Natural killer cell (primary cell): ENCODE measurements around the gene SPECC1. TPM values are rescaled to one million over a fixed set of nuclear protein-coding genes. Genes with fewer than 3 reads are reported as not detected.

Source experiments
- ATAC-seq, 3 donors: fragments of 150-1000 bp in 2 of 3; fragments of 200-7000 bp in 1 of 3; cut with Tn5 transposase; 1 replicate in 1 of 3; 2 replicates in 2 of 3; pipeline ENCODE4 v1.10.0; 2021; ENCODE audit warnings: mild to moderate bottlenecking in 2 of 3, moderate library complexity in 2 of 3
- DNase-seq, 2 donors: peaks; one replicate each; pipeline versions ENCODE4 v3.0.0 to v3.0.0-alpha.2; 2013 to 2021; ENCODE audit warnings: mixed read lengths in 1 of 2
- H3K27ac ChIP-seq: one replicate; pipeline ENCODE4 v1.5.1; 2013; ENCODE audit warnings: mild to moderate bottlenecking, low read length
- H3K27me3 ChIP-seq: one replicate; pipeline ENCODE4 v1.6.1; 2013; ENCODE audit warnings: low read length; ENCODE audit not compliant: control insufficient read depth, insufficient read depth
- H3K36me3 ChIP-seq: one replicate; pipeline ENCODE4 v1.6.1; 2013; ENCODE audit warnings: low read length; ENCODE audit not compliant: control insufficient read depth, insufficient read depth
- H3K4me1 ChIP-seq: one replicate; pipeline ENCODE4 v1.6.1; 2013; ENCODE audit warnings: low read length; ENCODE audit not compliant: control insufficient read depth, insufficient read depth
- H3K4me3 ChIP-seq: one replicate; pipeline ENCODE4 v1.5.1; 2013; ENCODE audit warnings: low read length
- H3K9me3 ChIP-seq: one replicate; pipeline ENCODE4 v1.6.1; 2013; ENCODE audit warnings: low read length; ENCODE audit not compliant: control insufficient read depth, insufficient read depth
- H3K27ac Mint-ChIP-seq, 2 donors: one replicate each; pipeline ENCODE4 v1.8.0; 2022; ENCODE audit warnings: mild to moderate bottlenecking in 2 of 2, mixed read lengths in 2 of 2, moderate library complexity in 1 of 2
- H3K27me3 Mint-ChIP-seq, 2 donors: one replicate each; pipeline ENCODE4 v1.8.0; 2022; ENCODE audit warnings: low read depth in 2 of 2, mixed read lengths in 2 of 2
- H3K36me3 Mint-ChIP-seq: one replicate; pipeline ENCODE4 v1.8.0; 2022; ENCODE audit warnings: mixed read lengths
- H3K4me1 Mint-ChIP-seq, 2 donors: one replicate each; pipeline ENCODE4 v1.8.0; 2022; ENCODE audit warnings: mixed read lengths in 2 of 2
- H3K4me3 Mint-ChIP-seq: one replicate; pipeline ENCODE4 v1.8.0; 2022; ENCODE audit warnings: mild to moderate bottlenecking, moderate library complexity, mixed read lengths
- H3K9me3 Mint-ChIP-seq, 2 donors: one replicate each; pipeline ENCODE4 v1.8.0; 2022; ENCODE audit warnings: mixed read lengths in 2 of 2
- CTCF ChIP-seq: fragments of 200-600 bp; IDR thresholded peaks from one replicate; pipeline ENCODE4 v1.8.0; 2022; ENCODE audit warnings: antibody characterized with exemption
- WGBS: methylation state at CpG from one replicate; pipeline ENCODE4 v1.1.7; 2013; ENCODE audit warnings: missing lambda C conversion rate; ENCODE audit not compliant: insufficient coverage; 5-methylcytosine and 5-hydroxymethylcytosine counted together
- intact Hi-C: fragments of 100-400 bp; cut with micrococcal nuclease; formaldehyde crosslinking; loops from one replicate; pipeline ENCODE4 v1.14.2; 2022
- total RNA-seq, 4 donors: library from RNA; stranded (reverse); fragments of 120-200 nt in 1 of 4; gene quantifications; one replicate each; pipeline versions ENCODE4 v1.2.3 to v1.2.4, GENCODE V29; 2013 to 2022

SPECC1 gene
- total RNA-seq, 3 donors from 2014 or later (not counting 1 experiment from before 2014, with no cell fraction given), result 29.3 to 45.1 (median 37.2) TPM

GRCh38 chr17:20210180-20210579 lies 201.0 kb downstream of the SPECC1 start:
- no peak for DNase-seq
- 91% methylated on average over 4 of the region's 4 CpGs for WGBS
- Mint-ChIP-seq H3K4me3 (no peak overlapping the region), H3K36me3 (peaks cover under 1% of the 10 kb centered on the region), H3K27ac (no peak overlapping the region), H3K27me3 (no peaks in the 10 kb centered on the region), H3K9me3 (no peaks in the 10 kb centered on the region), H3K4me1 (peaks cover 9 to 10% of the 10 kb centered on the region in 2 donors)
- no peak for ATAC-seq
- intact Hi-C loops, result no loop called here
- Histone ChIP-seq H3K27ac (no peak overlapping the region), H3K4me3 (no peak overlapping the region), H3K27me3 (no peaks in the 10 kb centered on the region), H3K36me3 (peaks cover 4% of the 10 kb centered on the region), H3K4me1 (peaks cover 3% of the 10 kb centered on the region), H3K9me3 (no peaks in the 10 kb centered on the region)
- TF ChIP-seq CTCF, result no peak

GRCh38 chr17:20210614-20211013 lies 201.5 kb downstream of the SPECC1 start:
- H3K9me3 Mint-ChIP-seq, result no peaks in the 10 kb centered on the region
- no peaks in the 10 kb centered on the region for H3K36me3 Mint-ChIP-seq
- H3K9me3 ChIP-seq, result no peaks in the 10 kb centered on the region
- no peak for ATAC-seq
- no peak overlapping the region for H3K4me3 ChIP-seq
- H3K4me3 Mint-ChIP-seq, result no peak overlapping the region
- no peak for TF ChIP-seq CTCF
- H3K27ac Mint-ChIP-seq, result no peak overlapping the region
- H3K27ac ChIP-seq, result no peak overlapping the region
- H3K27me3 Mint-ChIP-seq, result no peaks in the 10 kb centered on the region
- no peak for DNase-seq
- 95% methylated on average over 8 of the region's 8 CpGs for WGBS
- H3K4me1 ChIP-seq, result peaks cover 3% of the 10 kb centered on the region
- peaks cover 4% of the 10 kb centered on the region for H3K36me3 ChIP-seq
- intact Hi-C loops, result no loop called here
- H3K27me3 ChIP-seq, result no peaks in the 10 kb centered on the region
- peaks cover 6% of the 10 kb centered on the region in 2 donors for H3K4me1 Mint-ChIP-seq

GRCh38 chr17:20211246-20211645 lies 202.1 kb downstream of the SPECC1 start:
- no peaks in the 10 kb centered on the region for H3K27me3 Mint-ChIP-seq
- H3K9me3 Mint-ChIP-seq, result no peaks in the 10 kb centered on the region
- H3K4me3 ChIP-seq, result no peak overlapping the region
- no peaks in the 10 kb centered on the region for H3K27me3 ChIP-seq
- H3K4me3 Mint-ChIP-seq, result no peak overlapping the region
- TF ChIP-seq CTCF, result no peak
- no peak overlapping the region for H3K27ac Mint-ChIP-seq
- intact Hi-C loops, result no loop called here
- DNase-seq (no peak), ATAC-seq (no peak)
- no peaks in the 10 kb centered on the region for H3K4me1 ChIP-seq
- WGBS, result 94% methylated on average over 3 of the region's 3 CpGs
- no peak overlapping the region for H3K27ac ChIP-seq
- H3K4me1 Mint-ChIP-seq, result no peaks in the 10 kb centered on the region
- no peaks in the 10 kb centered on the region for H3K9me3 ChIP-seq
- no peaks in the 10 kb centered on the region for H3K36me3 Mint-ChIP-seq
- H3K36me3 ChIP-seq, result peaks cover 4% of the 10 kb centered on the region

GRCh38 chr17:20213449-20213848 lies 204.3 kb downstream of the SPECC1 start:
- H3K27ac ChIP-seq, result no peak overlapping the region
- no peak for TF ChIP-seq CTCF
- no peaks in the 10 kb centered on the region for H3K27me3 Mint-ChIP-seq
- H3K4me3 Mint-ChIP-seq, result no peak overlapping the region
- DNase-seq (no peak), ATAC-seq (no peak)
- peaks cover 4% of the 10 kb centered on the region for H3K36me3 ChIP-seq
- no peaks in the 10 kb centered on the region for H3K27me3 ChIP-seq
- H3K4me1 Mint-ChIP-seq, result no peaks in the 10 kb centered on the region
- H3K27ac Mint-ChIP-seq, result no peak overlapping the region
- H3K36me3 Mint-ChIP-seq, result no peaks in the 10 kb centered on the region
- no peaks in the 10 kb centered on the region for H3K4me1 ChIP-seq
- no peaks in the 10 kb centered on the region for H3K9me3 Mint-ChIP-seq
- H3K4me3 ChIP-seq, result no peak overlapping the region
- H3K9me3 ChIP-seq, result no peaks in the 10 kb centered on the region
- intact Hi-C loops, result no loop called here
